Osteoblast (primary cell): Measurements from ENCODE around the gene PTF1A. TPM values are rescaled to one million over a fixed set of nuclear protein-coding genes. Genes with fewer than 3 reads are reported as not detected.

ENCODE experiments used
- DNase-seq: peaks from one replicate; pipeline ENCODE4 v3.0.0; 2011; ENCODE audit warnings: low spot score, mixed read lengths; ENCODE audit not compliant: insufficient read length; ENCODE audit errors: missing footprints
- H2AFZ ChIP-seq: 2 replicates; pipeline ENCODE4 v1.6.0; 2011; ENCODE audit warnings: mild to moderate bottlenecking, low read length
- H3K27ac ChIP-seq: 2 replicates; pipeline ENCODE4 v1.5.1; 2011; ENCODE audit warnings: mild to moderate bottlenecking, low read depth, low read length, moderate library complexity
- H3K27me3 ChIP-seq: 2 replicates; pipeline ENCODE4 v1.6.0; 2012; ENCODE audit warnings: mild to moderate bottlenecking, control low read depth, inconsistent platforms, low read length, moderate library complexity; ENCODE audit not compliant: insufficient read depth
- H3K36me3 ChIP-seq: 2 replicates; pipeline ENCODE4 v1.5.1; 2011; ENCODE audit warnings: mild to moderate bottlenecking, low read length, control low read depth, moderate library complexity; ENCODE audit not compliant: insufficient read depth
- H3K4me1 ChIP-seq: 2 replicates; pipeline ENCODE4 v1.5.1; 2011; ENCODE audit warnings: mild to moderate bottlenecking, low read length, control low read depth, moderate library complexity; ENCODE audit not compliant: insufficient read depth
- H3K4me2 ChIP-seq: 2 replicates; pipeline ENCODE4 v1.6.0; 2011; ENCODE audit warnings: mild to moderate bottlenecking, low read length; ENCODE audit not compliant: insufficient read depth
- H3K4me3 ChIP-seq: fragments of 200-600 bp; sonication (generic); 3 replicates; pipeline ENCODE4 v1.5.1; 2012; ENCODE audit warnings: mild to moderate bottlenecking, low read length, inconsistent platforms; ENCODE audit not compliant: insufficient read depth
- H3K79me2 ChIP-seq: 2 replicates; pipeline ENCODE4 v1.6.0; 2012; ENCODE audit warnings: mild to moderate bottlenecking, low read length, control low read depth, inconsistent platforms; ENCODE audit not compliant: insufficient read depth
- H3K9me3 ChIP-seq: 2 replicates; pipeline ENCODE4 v1.5.1; 2011; ENCODE audit warnings: low read depth, low read length, control low read depth
- H4K20me1 ChIP-seq: 2 replicates; pipeline ENCODE4 v1.6.0; 2012; ENCODE audit warnings: mild to moderate bottlenecking, low read length, control low read depth; ENCODE audit not compliant: insufficient read depth
- total RNA-seq: library from RNA; depleted of rRNA; stranded (reverse); fragments of >200 nt; gene quantifications from 2 replicates; pipeline ENCODE4 v1.2.3, GENCODE V29; 2012
- TF ChIP-seq, protein P1 (sequence below): IDR thresholded peaks from 2 replicates; pipeline ENCODE4 v1.5.1; 2011; ENCODE audit warnings: mild to moderate bottlenecking, low read depth, low read length, moderate library complexity; ENCODE audit errors: extremely low read depth

PTF1A gene
- total RNA-seq, 1 donor = not detected

DNA sequence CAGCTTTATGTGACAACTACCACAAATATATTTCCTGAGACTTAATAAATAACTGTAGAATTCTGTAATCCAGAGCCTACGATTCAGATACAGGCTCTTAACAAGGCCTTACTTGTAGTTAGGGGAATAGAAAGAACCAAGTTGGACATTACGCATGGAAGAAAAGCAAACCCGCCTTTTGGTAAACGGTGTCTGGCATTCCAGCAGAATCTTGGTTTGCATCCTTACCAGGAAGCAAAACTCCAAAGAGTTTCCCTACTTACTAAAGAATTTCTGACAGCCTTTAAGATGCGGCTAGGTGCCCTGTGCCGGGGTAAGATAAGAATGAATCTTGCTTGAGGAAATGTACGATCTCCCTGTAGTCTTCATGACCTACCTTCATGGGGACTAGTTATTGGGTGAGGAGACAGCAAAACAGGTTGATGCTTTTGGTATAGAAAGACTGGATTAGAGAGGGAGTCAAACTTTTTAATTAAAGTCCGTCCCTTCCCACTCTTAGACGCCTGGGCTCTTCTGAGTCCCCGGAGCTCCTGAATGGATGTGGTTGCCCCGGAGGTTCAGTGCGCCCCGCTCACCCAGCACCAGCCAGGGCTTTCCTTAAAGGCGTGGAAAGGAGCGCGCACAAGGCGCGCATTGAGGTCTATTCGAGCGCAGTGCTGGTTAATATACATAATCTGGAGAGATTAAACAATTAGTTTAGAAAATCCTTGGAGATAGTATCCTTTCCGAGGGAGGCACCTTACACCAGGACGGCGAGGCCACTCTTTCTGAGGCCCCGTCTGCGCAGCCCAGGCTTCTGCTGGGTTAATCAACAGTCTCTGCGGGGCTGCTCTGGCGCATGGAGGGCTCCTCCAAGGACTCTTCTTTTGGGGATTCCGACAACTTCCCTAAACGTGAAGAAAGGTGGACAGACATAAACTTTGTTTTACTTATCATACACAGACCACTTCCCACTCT lies 11.5 kb downstream of the PTF1A start:
- H3K27me3 ChIP-seq = peaks cover 15% of the 10 kb centered on the region
- peak; percentile 26 for DNase-seq
- H2AFZ ChIP-seq = no peak overlapping the region
- H3K36me3 ChIP-seq = no peaks in the 10 kb centered on the region
- H4K20me1 ChIP-seq = no peaks in the 10 kb centered on the region
- TF ChIP-seq, protein P1, sequence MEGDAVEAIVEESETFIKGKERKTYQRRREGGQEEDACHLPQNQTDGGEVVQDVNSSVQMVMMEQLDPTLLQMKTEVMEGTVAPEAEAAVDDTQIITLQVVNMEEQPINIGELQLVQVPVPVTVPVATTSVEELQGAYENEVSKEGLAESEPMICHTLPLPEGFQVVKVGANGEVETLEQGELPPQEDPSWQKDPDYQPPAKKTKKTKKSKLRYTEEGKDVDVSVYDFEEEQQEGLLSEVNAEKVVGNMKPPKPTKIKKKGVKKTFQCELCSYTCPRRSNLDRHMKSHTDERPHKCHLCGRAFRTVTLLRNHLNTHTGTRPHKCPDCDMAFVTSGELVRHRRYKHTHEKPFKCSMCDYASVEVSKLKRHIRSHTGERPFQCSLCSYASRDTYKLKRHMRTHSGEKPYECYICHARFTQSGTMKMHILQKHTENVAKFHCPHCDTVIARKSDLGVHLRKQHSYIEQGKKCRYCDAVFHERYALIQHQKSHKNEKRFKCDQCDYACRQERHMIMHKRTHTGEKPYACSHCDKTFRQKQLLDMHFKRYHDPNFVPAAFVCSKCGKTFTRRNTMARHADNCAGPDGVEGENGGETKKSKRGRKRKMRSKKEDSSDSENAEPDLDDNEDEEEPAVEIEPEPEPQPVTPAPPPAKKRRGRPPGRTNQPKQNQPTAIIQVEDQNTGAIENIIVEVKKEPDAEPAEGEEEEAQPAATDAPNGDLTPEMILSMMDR = no peak
- no peaks in the 10 kb centered on the region for H3K79me2 ChIP-seq
- H3K27ac ChIP-seq = no peak overlapping the region
- H3K4me1 ChIP-seq = no peaks in the 10 kb centered on the region
- no peaks in the 10 kb centered on the region for H3K9me3 ChIP-seq
- H3K4me2 ChIP-seq = no peak overlapping the region
- H3K4me3 ChIP-seq = no peak overlapping the region

DNA sequence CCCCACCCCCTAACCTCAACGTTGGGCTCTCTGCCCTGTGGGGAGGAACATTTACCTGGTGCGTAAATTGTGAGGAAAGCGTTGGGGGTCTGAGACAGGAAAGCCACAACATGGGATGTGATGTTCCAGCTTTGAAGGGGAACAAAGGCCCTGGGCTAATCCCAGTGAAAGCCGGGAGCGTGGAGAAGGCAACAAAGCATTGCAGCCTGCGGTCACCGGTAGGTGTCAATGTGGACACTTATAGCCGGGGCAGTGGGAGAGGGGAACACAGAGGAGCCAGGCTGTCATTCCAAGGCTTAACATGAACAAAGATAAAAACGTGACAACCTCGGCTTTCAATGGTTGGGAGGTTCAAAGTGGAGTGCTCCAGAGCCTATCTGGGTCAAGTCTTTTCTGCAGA lies 12.7 kb downstream of the PTF1A start:
- no peak overlapping the region for H3K4me3 ChIP-seq
- H3K27me3 ChIP-seq = peaks cover 10% of the 10 kb centered on the region
- H3K4me1 ChIP-seq = no peaks in the 10 kb centered on the region
- DNase-seq = peak; percentile 58
- no peak overlapping the region for H3K27ac ChIP-seq
- no peaks in the 10 kb centered on the region for H3K79me2 ChIP-seq
- no peak overlapping the region for H2AFZ ChIP-seq
- no peaks in the 10 kb centered on the region for H4K20me1 ChIP-seq
- no peaks in the 10 kb centered on the region for H3K9me3 ChIP-seq
- H3K4me2 ChIP-seq = no peak overlapping the region
- TF ChIP-seq, protein P1 = no peak
- no peaks in the 10 kb centered on the region for H3K36me3 ChIP-seq

DNA sequence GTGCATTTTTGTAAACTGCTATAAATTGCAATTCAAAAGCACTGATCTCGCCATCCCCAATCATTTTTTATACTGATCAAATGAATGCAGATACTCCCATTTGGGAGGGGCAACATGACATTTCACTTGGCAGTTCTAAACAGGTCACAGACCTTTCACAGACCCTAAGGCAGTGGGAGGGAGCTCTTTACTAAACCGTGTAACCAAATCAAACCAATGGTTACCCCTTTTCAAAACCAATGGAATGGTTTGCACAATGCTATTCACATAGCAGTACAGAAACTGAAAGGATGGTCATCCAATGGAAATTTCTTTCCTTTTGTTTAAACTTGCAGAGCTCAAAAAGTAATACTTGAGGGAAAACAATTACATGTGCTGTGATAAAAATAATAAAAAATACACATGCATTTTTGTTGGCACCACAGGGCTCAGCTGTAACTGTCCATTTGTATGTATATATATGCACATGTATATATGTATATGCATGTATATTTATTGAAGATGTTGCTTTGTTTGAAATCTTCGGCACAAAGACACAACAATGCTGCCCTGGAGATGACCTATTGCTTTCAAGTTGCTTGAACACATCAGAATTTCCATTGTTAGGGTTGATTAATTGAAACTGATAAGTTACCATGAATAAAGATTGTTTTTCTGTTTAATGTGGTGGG lies 14.0 kb downstream of the PTF1A start:
- Histone ChIP-seq H3K36me3 (no peaks in the 10 kb centered on the region), H3K4me1 (no peaks in the 10 kb centered on the region), H3K79me2 (no peaks in the 10 kb centered on the region), H3K4me2 (no peak overlapping the region), H3K27me3 (no peaks in the 10 kb centered on the region), H4K20me1 (no peaks in the 10 kb centered on the region), H3K27ac (no peak overlapping the region), H3K9me3 (no peaks in the 10 kb centered on the region), H3K4me3 (no peak overlapping the region), H2AFZ (no peak overlapping the region)
- DNase-seq = no peak
- TF ChIP-seq, protein P1 = no peak

DNA sequence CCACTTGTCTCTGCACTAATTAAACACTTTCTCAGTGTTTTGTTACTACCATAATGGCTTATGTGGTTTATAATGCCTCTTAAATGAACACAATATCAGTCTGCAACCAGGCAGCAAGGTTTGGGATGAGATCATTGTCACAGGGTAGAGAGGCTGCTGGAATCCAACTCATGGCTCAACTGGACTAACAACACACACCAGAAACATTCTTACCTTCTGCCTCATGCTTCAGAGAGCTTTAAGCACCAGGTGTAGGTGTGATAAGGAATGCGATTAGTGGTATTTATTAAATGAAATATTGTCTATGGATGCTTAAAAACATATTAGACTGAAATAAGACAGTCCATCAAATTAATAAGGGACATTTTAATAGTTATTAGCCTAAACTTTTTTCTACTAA lies 25.4 kb downstream of the PTF1A start:
- no peaks in the 10 kb centered on the region for H3K27me3 ChIP-seq
- H2AFZ ChIP-seq = no peak overlapping the region
- H3K4me2 ChIP-seq = no peak overlapping the region
- DNase-seq = no peak
- H3K9me3 ChIP-seq = no peaks in the 10 kb centered on the region
- H3K36me3 ChIP-seq = no peaks in the 10 kb centered on the region
- no peak overlapping the region for H3K4me3 ChIP-seq
- no peaks in the 10 kb centered on the region for H3K4me1 ChIP-seq
- no peaks in the 10 kb centered on the region for H3K79me2 ChIP-seq
- no peaks in the 10 kb centered on the region for H4K20me1 ChIP-seq
- no peak overlapping the region for H3K27ac ChIP-seq
- TF ChIP-seq, protein P1 = no peak
